HG02981 (cell line): ENCODE results near the gene PDE6B.

ENCODE experiments used
- ATAC-seq: cut with Tn5 transposase; IDR thresholded peaks from one replicate; pipeline ENCODE4 v1.9.1; 2021; ENCODE audit warnings: mild to moderate bottlenecking, moderate library complexity; ENCODE audit not compliant: unreplicated experiment

Gene PDE6B

DNA sequence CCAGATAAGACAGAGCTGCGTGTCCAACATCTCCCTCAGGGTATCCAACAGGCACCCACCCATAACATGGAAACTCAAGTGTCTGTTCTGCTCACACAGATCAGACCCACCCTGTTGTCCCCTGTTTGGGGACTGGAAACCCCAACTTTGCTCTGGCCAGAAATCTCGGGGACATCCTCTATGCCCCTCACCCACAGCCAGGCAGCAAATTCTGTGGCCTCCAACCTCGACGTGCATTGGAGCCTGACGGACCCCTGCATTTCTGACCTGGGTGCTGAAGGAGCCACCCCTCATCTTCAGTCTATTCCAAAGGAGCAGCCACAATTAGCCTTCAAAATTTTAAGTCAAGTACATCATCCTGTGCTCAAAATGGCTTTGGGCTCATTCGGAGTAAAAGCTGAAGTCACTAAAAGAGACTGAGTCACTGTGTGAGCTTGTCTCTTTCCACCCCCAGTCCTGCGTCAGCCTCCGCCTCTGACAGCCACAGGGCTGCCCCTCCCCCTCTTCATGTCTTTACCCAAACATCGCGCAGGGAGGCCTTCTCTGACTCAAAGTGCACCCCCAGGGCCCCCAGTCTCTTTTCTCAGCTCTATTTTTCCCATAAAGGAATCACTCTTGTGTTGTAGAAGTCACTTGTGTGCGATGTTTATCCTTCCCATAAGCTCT is 24.4 kb upstream of the PDE6B start:
- ATAC-seq, result no peak

DNA sequence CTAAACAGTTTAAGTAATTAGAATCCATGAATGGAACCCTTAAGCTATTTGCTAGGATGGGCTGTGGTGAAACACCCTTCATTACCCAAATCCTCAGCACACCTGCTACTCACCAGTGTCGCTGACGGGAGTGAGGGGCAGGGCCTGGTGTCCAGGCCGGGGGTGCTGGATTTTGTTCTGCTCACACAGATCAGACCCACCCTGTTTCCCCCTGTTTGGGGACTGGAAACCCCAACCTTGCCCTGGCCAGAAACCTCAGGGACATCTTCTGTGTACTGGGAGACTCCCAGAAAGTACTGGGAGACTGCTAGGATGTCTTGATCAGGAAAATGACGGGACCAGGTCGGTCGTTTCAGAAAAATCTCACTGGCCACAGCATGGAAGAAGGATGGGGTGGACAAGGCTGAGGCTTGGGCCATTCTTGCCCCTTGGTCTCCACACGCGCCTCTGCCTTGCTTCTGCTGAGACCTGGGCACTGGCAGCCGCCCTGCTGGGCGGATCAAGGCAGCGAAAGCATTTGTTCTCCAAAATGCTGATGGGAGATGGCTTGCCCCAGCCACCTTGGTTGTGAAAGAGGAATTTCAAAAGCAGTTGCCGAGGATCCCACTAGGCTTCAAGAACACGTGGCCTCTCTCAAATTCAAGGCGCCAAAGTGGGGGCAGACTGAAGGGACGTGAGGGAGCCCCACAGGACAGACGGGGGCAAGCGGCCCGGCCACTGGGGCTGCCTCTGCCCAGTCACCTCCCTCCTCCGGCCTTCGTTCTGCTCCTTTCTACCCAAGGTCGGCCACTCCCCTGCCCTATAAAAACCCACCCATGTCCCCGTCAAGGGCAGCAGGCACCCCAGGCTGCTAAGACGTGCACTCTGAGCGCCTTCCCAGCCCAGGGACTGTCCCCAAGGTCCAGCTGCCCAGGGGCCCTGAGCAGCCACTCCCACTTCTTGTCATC is 23.5 kb upstream of the PDE6B start:
- ATAC-seq, result no peak

DNA sequence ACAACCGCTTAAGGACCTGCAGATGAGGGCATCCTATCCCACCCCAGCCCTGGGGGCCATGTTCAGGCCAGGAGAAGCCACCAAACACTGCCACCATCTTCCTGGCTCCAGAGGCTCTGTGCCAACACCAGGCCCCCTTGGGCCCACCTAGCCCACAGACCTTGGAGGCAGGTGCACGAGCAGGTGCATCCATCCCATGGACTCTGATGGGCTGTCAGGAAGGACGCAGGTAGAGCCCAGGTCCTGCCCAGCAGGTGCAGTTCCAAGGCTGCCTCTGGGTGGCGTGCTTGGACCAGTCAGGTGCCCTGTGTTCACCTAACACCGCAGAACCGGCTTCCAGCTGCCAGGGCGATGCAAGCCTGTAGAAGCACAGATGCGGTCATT is 22.8 kb upstream of the PDE6B start:
- no peak for ATAC-seq

DNA sequence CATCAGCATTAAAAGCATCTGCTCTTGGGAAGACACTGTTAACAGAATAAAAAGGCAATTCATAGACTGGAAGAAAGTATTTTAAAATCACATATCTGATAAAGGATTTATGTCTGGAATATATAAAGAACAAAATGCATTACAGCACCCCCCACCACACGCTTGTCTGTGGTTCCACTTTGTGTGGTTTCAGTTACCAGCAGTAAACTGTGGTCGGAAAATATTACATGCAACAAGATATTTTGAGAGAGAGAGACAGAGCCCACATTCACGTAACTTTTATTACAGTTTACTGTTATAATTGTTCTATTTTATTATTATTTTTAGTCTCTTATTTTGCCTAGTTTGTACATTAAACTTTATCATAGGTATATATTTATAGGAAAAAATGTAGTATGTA is 21.2 kb upstream of the PDE6B start:
- ATAC-seq, result no peak

DNA sequence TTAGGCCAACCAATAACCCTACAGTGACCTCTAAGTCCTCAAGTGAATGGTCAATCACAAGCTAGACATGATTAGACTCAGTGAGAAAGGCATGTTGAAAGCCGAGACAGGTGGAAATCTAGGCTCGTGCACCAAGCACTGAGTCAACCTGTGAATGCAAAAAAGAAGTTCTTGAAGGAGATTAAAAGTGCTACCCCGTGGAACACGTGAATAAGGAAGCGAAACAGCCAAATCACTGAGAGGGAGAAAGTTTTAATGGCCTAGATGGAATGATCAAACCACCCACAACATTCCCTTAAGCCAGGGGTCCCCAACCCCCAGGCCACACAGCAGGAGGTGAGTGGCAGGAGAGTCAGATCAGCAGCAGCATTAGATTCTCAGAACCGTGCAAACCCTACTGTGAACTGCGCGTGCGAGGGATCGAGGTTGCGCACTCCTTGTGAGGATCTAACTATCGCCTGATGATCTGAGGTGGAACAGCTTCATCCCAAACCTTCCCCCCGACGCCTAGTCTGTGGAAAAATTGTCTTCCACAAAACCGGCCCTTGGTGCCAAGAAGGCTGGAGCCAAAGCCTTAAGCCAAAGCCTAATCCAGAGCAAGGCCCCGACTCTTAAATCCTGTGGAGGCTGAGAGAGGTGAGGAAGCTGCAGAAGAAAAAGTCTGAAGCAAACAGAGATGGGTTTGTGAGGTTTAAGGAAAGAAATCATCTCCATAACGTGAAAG is 19.5 kb upstream of the PDE6B start:
- no peak for ATAC-seq

DNA sequence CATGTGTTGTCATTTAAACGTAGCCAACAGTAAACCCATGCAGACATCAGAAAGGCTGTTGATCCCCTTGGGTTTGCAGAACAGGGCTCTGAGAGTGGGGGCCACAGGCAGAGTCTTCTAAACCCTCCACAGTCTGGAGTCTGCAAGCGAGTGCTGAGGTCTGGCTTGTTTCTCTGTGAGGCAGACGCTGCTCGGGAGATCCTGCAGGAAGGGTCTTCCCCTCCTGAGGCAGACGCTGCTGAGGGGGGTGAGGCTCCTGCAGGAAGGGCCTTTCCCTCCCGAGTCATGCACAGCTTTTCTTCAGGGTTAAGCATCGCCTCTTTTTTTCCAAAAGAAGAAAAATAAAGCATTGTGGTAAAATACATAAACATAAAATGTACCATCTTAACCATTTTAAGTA is 17.1 kb upstream of the PDE6B start:
- no peak for ATAC-seq

DNA sequence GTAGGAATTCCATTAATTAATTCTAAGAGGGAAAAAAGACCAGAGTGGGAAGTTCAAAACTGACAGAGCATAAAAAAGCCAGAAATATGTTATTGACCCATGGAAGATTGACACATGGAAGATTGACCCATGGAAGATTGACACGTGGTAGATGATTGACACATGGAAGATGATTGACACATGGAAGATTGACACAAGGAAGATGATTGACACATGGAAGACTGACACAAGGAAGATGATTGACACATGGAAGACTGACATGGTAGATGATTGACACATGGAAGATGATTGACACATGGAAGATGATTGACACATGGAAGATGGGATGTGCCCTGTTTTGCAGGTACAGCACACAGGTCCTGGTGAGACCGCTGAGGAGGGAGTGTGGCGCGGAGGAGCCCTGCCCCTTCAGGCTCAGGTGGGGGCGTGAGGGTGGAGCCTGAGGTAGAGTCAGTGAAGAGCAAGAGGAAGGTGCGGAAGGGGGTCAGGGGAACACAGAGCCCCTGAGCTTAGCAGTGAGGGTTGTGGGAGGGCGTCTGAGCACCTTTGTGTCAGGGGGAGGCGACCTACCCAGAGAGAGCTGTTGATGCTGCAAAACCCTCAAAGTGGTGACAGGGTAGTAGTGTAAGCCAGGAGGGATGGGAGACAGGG is 15.8 kb upstream of the PDE6B start:
- ATAC-seq, result no peak

DNA sequence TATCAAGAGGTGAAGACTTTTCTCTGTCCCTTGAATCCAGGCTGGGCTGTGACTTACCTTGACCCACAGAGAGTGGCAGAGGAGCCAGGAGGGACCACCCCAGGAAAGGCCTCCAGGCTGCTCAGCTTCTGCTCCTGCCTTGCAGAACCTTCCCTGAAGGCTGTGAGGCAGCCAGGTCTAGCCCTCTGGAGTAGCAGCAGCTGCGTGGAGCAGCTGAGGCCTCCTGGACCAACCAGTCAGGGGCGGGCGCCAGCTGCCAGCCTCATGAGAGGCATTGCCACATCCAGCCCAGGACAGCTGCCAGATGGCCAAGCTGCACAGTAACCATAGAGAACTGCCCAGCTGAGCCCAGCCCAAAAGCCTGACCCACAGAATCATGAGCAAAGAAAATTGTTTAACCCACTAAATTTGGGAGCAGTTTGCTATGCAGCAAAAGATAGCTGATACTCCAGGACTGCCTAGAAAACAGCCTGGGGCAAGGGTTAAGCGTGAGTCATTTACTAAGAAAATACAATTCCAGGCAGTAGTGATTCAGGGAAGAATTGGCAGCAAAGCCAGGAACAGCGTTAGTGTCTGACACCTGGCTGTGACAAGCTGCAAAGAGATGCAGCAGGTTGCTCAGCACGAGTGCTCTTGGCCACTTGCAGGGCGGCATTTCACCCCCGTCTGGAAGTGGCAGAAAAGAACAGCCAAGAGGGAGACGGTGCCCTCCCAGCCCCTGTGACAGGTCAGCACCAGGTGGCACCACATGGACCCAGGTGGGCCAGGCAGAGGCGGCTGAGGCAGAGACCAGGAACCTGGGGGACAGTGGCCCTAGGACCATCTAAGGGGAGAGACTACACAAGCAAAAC is 14.7 kb upstream of the PDE6B start:
- no peak for ATAC-seq

DNA sequence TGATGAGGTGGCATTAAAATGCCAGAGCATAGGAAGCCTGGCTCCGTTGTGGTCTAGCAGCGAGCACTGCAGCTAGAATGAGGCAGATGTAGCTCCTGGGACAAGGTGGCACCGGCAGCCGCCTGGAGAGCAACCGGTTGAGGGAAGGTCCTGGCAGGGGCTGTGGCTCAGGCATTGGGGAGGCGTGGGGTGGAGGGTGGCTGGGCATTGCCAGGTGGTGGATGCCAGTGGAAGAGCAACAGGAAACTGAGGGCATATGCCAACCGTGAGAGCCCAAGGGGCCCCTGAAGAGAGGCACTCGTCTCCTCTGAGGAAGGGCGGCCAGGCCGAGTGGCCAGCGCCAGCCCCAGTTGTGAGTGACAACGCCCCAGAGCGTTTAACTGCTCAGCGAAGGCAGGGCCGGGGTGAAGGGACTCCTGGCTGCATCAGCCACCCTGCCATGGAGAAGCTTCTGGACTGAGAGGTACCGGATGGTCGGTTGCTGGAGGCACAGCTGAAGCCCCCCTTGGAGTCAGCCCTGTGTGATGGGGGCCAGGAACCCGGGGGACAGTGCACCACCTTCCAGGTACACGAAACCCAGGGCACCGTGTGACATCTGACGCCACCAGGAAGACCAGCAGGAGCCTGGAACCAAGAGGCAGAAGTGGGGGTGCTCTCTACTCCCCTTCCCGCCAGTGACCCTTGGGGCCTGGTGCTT is 13.2 kb upstream of the PDE6B start:
- ATAC-seq, result no peak

DNA sequence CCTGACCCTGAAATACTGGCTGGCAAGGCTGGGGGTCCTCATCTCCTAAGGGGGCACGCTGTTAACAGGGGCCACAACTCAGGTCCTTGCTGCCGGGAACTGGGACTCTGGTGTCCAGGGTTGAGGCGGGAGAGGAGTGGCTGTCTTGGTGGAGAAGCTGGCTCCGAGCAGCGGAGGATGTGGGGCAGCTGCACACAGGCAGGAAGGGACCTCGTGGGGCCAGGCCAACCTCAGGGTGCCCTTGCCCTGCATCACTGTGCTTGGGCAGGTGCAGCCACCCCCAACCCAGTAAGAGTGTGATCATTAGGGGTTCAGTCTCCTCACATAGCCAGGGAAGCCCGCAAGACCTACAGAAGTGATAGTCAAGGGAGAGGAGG is 12.6 kb upstream of the PDE6B start:
- ATAC-seq, result no peak

DNA sequence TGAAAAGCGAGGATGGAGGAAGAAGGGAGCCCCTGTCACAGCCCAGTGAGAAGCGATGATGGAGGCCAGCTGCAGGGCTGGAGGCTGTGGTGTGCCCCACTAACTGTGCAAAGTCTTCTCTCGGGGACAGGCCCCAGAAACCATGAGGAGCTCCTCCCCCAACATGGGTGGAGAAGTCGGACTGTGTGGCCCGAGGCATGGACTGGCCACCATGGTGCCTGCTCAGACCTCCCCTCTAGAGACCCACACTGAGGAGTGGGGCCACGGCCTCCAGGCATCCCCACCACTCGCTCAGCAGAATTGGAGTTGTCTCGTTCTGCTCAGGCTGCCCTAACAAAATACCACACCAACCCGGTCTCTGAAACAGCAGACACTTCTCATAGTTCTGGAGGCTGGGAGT is 12.2 kb upstream of the PDE6B start:
- ATAC-seq, result no peak

DNA sequence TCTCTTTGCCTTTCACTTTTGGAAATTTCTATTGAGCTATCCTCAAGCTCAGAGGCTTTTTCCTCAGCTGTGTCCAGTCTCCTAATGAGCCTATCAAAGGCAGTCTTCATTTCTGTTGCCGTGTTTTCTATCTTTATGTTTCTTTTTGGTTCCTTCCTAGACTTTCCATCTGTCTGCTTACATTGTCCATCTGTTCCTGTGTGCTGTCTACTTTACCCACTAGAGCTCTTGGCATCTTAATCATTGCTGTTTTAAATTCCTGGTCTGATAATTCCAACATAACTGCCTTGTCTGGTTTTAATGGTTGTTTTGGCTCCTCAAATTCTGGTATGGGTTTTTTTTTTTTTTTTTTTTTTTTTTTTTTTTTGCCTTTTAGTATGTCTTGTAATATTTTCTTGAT is 9.3 kb upstream of the PDE6B start:
- ATAC-seq, result no peak

DNA sequence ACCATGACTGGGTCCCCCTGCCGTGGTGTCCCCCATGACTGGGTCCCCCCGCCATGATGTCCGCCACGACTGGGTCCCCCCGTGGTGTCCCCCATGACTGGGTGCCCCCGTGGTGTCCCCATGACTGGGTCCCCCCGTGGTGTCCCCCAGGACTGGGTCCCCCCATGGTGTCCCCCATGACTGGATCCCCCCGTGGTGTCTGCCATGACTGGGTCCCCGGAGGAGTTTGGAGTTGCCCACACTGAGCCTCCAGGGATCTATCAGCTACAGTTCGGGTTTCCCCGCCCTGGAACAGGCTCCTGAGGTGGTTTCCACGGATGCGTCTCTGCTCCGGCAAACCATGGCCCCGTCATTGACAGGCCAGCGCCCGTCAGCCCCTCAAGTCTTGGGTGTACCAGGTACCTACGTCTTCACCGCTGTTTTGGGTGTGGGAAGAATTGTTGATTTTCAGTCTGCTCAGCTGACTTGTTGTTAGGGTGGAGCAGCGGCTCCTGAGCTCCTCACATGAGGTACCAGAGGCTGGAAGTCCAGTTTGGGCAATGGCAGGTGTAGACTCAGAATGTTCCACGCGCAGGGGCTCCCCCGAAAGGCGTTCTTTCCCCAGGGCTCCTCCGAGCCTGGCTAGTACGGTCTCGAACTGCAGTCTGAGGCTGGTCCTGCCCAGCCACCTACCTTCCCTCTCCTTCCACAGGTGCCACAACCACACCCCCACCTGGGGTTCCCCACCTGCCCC is 8.3 kb upstream of the PDE6B start:
- no peak for ATAC-seq

DNA sequence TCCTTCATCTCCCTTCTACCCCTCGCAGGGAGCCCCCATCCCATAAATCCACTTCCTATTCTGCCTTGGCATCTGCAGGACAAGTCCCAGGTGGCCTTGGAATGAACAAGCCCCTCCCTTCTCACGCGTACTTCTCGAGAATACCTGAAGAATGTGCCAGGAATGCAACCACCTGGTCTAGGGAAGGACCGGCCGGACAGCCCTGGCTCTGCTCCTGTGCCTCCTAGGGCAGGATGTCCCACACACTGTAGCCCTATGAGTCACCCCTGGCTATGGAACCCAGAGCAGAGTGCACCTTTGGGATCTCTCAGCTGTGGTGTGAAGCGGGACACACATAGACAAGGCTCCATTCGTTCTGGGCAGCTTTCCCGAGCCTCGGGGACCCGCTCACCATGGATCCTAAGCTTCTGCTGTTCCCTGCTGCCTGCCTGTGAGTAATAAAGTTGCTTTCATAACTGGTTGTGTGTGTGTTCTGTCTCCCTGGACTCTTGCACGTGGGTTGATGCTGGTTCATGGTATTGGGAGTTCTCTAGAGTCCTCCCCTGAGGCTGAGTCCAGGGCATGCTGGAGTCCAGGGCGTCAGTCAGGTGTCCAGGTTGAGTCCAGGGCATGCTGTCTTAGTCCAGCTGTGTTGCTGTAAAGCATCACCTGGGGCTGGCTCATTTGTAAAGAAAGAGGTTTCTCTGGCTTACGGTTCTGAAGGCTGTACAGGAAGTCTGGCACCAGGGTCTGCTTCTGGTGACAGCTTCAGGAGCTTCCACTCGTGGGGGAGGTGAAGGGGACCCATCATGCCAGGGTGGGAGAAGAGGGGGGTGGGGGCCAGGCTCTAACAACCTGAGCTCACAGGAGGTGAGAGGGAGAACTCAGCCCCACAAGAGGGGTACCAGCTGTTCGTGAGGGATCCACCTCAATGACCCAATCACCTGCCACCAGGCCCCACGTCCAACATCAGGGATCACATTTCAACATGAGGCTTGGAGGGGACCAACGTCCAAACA is 7.4 kb upstream of the PDE6B start:
- no peak for ATAC-seq

DNA sequence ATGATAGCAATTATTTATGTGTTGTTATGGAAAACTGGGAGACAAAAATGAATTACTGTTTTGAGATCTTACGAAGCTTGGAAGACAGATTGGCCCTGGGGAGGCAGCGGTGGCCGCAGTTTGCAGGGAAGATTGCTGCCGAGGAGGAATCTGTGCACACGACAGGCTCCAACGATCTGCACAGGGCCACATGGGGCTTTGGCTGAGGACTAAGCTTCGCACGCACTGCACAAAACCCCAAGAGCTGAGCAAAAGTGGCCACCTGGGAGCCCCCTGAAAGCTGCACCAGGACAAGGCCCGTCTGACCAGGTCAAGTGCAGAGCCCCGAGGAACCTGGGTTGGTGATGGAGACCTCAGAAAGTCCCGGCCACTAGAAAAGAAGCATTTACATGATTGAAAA is 5.2 kb upstream of the PDE6B start:
- no peak for ATAC-seq

DNA sequence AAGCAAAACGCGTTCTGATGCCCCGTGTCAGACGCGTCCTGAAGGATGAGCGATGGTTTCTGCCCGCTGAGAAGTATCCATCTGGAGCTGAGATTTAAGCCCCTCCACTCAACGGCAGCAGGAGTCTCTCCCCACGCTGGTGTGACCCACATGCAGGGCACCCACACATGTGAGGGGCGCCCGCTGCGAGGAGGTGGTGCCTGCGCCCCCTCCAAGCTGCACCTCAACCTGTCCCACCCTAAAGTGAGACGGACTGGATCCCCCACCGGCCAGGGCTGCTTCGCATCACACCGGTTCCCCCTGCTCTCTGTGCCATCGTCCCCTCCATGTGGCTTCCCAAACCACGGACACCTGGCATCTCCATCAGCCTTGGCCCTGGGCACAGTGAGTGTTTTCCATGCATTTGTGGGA is 4.5 kb upstream of the PDE6B start:
- no peak for ATAC-seq

DNA sequence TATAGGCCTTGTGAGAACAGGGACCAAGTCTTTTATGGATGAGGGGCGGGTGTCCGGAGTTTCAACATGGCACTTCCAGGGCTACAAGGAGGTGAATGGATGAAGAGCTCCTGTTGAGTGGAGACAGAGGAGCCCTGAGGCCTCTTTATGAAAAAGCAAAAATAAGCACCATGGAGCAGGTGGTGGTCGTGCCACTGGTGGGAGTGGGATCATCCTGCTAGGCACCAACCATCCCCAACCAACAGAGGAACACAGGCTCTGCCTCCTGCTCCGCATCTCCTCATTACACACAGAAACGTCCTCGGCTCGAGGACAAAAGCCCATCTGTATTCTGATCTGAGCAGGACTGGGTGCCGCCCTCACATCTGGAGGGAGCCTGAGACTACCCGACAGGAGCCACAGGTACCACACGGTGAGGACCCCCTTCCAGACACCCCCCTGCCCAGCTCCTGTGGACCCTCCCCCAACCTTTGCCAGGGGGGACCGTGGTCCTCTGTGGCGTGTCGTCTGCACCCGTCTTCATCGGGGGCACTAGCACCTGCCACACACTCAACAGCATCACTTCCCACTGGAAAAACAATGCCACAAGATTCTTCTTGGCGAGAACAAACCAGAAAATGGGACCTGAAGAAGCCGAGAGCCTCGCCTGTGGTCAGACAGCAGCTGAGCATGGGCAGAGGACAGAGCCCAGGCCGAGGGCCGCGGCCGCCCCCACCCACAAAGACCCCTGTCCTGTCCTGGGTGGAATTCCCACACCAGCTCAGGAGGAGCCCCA is 3.9 kb upstream of the PDE6B start:
- no peak for ATAC-seq
